Measurements from ENCODE around the gene TLE1. TPM values are rescaled to one million over a fixed set of nuclear protein-coding genes. Genes with fewer than 3 reads are reported as not detected.

The TLE1 gene
- total RNA-seq, 1 donor from 2014 or later: 9.8 TPM

DNA sequence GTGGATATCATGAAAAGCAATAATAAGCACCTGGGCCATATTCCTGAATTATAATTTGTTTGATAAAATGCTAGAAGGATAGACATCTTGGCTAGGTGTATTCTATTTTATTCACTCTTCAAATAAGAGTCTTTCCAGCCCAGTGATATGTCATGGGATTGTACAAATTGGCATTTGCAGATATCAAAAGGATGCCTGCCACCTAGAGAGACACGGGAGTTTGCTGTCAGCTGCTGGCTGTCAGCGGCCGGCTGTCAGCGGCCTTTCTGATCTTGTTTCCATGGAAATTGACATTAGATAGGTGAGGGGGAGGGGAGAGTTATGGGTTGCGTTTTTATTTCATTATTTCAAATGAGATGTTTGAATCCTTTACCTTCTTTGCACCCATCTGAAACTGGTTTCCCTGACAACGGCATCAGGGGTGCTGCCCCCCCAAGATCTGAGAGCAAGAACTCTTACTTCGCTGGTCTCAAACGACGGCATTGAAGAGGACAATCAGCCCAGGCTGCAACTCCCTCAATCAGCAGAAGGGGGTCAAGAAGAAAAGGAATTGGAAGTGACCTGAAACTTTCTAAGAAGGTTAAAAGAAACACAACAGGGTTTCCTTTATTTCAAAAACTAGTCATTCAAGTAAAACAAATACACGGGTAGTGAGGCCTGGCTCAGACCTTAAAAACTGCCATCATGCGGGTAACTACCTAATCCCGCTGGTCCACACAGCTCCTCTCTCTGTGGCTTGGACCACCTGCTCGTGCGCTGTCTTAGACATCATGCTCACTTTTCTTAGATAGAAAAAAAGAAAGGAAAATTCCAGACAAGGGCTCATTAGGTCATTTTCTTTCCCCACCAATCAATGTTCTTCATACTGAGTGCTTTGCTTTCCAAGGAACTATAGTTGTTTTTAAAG lies 115.7 kb downstream of the TLE1 start:
- ATAC-seq: no peak
- no peak for DNase-seq (ENCODE audit: missing footprints)
- intact Hi-C loops (cut with DNase I): no loop called here

GRCh38 chr9:81570083-81570482 lies 119.3 kb downstream of the TLE1 start:
- ATAC-seq (no peak), DNase-seq (ENCODE audit: missing footprints) (no peak)
- intact Hi-C loops (cut with DNase I): no loop called here

GRCh38 chr9:81566074-81566698 lies 123.2 kb downstream of the TLE1 start:
- ATAC-seq: no peak
- intact Hi-C loops (cut with DNase I): no loop called here
- DNase-seq (ENCODE audit: missing footprints): no peak

DNA sequence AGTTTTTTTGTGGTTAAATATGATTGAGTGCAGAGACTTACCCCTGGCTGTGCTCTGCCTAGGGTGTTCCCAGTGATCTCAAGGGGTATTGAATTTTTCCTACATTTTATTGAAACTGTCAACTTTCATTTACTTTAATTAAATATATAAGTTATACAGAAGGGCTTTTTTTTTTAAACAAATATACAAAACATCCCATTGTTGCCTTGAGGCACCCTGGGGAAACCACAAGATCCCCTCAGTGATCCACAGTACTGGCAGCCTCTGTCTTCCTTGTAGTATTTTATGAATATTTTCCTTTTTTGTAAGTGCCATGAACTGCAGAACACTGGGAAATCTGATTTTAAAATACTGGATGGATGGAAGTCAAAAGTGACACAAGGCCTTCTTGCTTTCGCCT lies 123.7 kb downstream of the TLE1 start:
- DNase-seq (ENCODE audit: missing footprints): no peak
- intact Hi-C loops (cut with DNase I): no loop called here
- no peak for ATAC-seq

- ATAC-seq: no peak
- DNase-seq (ENCODE audit: missing footprints): no peak
- intact Hi-C loops (cut with DNase I): no loop called here
Observed at GRCh38 chr9:81565144-81565543, 124.2 kb downstream of the TLE1 start.

DNA sequence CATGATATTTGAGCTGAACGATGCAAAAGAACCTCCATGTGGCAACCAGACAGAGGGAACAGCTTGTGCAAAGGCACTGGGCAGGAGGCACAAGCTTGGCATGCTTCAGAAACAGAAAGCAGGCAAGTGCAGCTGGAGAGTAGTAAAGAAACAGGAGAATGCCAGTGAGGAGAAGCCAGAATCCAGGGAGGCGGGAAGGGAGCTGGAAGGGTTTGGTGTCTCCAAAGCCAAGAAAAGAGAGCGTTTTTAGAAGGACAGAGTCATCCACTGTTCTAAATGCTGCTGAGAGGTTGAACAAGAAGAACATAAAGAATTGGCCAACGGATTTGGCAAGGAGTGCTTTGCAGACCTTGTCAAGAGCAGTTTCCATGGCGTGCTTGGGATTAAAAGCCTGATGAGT lies 124.7 kb downstream of the TLE1 start:
- intact Hi-C loops (cut with DNase I): no loop called here
- ATAC-seq: no peak
- DNase-seq (ENCODE audit: missing footprints): no peak

DNA sequence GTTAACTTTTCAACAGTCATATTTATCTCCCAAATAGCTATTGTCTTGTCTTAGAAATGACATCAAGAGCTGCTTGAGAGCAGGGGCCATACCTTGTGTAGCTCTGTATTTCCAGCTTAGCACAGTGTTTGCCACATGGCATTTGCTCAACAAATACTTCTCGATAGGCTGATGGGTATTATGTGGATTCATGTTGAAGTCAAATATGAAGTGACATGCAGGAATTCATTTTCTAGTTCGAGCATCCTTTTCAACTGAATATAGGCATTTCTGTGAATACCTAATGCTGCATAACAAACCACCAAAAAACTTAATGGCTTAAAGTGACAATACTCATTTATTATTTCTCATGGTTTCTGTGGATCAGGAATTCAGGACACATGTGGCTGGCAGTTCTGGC lies 125.6 kb downstream of the TLE1 start:
- ATAC-seq (no peak), DNase-seq (ENCODE audit: missing footprints) (no peak)
- intact Hi-C loops (cut with DNase I): no loop called here

DNA sequence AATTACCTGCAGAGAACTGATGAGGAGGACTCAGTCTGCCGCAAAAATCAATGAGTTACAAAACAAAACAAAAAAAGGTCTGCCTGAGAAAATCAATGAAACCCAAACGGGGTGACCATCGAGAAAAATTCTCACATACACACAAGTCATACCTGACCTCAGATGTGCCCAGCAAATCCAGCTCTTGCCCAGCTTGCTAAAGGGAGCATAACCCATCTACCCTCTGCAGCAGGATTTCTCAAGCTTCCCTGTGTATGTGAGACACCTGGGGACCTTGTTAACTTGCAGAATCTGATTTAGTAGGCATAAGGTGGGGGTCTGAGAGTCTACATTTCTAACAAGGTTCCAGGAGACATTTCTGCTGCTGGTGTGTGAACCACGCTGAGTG lies 126.3 kb downstream of the TLE1 start:
- DNase-seq (ENCODE audit: missing footprints): no peak
- intact Hi-C loops (cut with DNase I): no loop called here
- no peak for ATAC-seq

DNA sequence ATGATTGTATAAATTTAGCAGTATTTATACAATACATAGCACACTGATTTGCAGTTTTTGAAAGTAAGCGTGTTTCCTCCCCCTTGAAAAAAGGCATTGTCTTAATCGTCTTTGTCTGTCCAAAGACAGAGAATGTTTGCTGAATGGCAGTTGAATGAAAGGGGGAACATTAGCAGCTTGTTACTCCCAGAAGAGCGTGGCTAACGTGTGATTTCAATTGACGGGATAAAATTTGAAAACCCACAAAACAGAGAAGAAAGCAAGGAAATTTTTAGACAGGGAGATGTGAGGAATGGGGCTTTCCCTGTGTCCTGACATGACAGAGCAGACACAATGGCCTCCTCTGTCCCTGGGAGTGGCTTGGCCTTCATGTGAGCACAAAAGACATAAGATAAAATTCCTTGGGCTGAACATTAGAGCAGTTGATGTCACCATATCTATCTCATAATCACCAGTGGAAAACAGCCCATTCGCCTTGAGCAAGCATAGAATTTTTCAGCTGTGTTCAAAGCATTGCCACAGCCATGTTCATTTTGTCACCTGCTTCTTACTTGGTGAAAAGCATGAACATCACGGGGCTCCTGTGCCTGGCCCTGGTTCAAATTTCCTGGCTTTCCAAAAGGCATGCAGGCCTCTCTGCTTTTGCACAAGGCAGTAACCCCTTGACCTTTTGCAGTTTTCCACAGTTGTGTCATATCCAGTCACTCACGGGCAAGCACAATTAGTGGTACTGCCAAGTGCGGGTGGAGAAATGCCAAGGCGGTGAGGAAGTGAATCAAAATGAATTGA lies 126.9 kb downstream of the TLE1 start:
- no peak for ATAC-seq
- intact Hi-C loops (cut with DNase I): no loop called here
- DNase-seq (ENCODE audit: missing footprints): peak; percentile 70

GRCh38 chr9:81560851-81561732 lies 128.3 kb downstream of the TLE1 start:
- ATAC-seq: no peak
- no peak for DNase-seq (ENCODE audit: missing footprints)
- intact Hi-C loops (cut with DNase I): no loop called here

DNA sequence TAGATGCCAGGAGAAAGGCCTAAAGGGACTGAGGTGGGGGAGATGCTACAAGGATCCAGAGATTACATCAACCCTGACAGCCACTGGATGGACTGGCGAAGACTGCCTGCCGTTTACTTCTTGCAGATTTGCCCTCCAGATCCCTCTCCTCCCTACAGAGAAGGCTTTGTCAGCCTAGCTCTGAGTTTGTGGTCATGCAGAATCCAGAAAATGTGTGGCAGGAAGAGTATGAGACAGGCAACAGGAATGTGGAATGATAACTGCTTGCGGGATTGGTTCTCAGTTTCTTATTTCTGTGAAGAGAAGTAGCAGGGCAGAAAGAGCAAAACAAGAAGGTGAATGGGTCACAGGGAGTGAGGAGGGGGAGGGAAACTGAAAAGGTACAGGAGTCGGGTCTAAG lies 129.6 kb downstream of the TLE1 start:
- ATAC-seq (no peak), DNase-seq (ENCODE audit: missing footprints) (no peak)
- intact Hi-C loops (cut with DNase I): no loop called here

- ATAC-seq (no peak), DNase-seq (ENCODE audit: missing footprints) (no peak)
- intact Hi-C loops (cut with DNase I): no loop called here
Observed at GRCh38 chr9:81559197-81559596, 130.2 kb downstream of the TLE1 start.

DNA sequence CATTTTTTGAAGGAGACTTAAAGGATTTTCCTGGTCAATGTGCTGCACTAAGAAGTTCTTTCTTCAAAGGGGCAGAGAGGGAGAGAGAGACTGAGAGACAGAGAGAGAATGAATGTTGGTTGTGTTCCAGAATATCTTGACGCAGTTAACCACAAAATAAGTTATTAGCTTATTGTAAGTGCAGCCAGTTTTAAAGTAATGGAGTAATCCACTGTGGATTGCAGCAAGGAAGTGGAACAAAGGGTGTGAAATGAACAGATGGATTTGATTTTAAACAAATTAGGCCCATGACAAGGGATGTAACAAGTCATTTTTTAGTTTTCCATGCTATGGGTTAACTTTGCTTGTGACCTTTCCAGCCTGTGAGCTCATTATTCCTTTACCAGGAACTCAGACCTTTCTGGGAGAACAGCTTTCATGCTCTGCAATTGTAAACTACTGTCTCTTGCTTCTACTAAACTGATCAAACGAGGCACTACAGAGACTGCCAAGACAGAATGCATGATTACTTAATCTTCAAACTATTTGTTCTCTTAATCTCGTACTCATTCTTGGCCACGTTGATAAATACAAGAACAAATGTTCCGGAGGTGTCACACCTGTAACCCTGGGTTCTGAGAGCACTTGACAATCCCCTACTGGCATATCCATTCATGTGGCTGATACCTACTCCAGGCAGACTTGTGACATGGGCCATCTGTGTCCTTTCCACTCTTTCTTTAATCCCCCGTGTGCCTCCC lies 131.1 kb downstream of the TLE1 start:
- intact Hi-C loops (cut with DNase I): no loop called here
- ATAC-seq (peak; percentile 83), DNase-seq (ENCODE audit: missing footprints) (no peak)

DNA sequence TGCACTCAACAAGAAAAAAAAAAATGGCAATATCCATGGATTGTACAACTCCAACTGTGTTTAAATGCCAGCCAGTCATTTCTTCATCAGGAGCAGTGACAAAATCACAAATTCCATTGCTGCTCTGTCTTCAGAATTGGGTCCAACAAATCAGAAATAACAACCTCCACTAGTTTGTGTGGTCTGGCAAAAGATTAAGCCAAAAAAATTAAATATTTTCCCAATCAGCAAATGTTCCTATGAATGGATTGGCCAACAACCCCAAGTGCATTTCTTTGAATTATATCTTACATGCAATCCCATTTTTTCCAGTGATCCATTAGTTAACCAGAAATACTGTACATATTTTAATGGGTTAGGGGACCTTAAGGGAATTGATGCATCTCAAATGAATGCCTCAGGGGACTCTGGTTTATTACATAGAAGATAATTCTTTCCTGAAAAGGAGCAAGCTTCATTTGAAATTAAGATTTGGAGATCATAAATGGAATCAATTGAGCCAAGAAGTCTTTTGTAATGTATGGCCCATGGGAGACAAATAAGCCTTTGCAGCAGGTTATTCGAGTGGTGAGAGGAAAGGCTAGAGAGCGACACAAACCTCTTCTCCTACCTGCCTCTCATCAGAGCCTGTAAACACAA lies 131.8 kb downstream of the TLE1 start:
- ATAC-seq (peak; percentile 45), DNase-seq (ENCODE audit: missing footprints) (no peak)
- intact Hi-C loops (cut with DNase I): no loop called here

GRCh38 chr9:81556923-81557322 lies 132.4 kb downstream of the TLE1 start:
- ATAC-seq: no peak
- intact Hi-C loops (cut with DNase I): no loop called here
- DNase-seq (ENCODE audit: missing footprints): no peak

GRCh38 chr9:81552581-81552991 lies 136.8 kb downstream of the TLE1 start:
- intact Hi-C loops (cut with DNase I): loop anchor here (5.0 kb wide), 1 partner anchor 60 kb away; no protein-coding TSS in a partner anchor
- DNase-seq (ENCODE audit: missing footprints): no peak
- peak; percentile 46 for ATAC-seq

GRCh38 chr9:81550207-81550583 lies 139.2 kb downstream of the TLE1 start:
- DNase-seq (ENCODE audit: missing footprints): no peak
- no peak for ATAC-seq
- intact Hi-C loops (cut with DNase I): loop anchor here (5.0 kb wide), 1 partner anchor 62 kb away; no protein-coding TSS in a partner anchor

Data from Right ventricle myocardium inferior (tissue), 1 donor.